GM15510 (cell line): ENCODE results near the gene SERTAD1.

ENCODE experiments used
- POLR2A ChIP-seq: IDR thresholded peaks from 3 replicates; pipeline ENCODE4 v1.6.1; 2011; ENCODE audit warnings: borderline replicate concordance; ENCODE audit not compliant: insufficient read length; ENCODE audit errors: extremely low read depth

The SERTAD1 gene

GRCh38 chr19:40397568-40397906, 28.3 kb downstream of the SERTAD1 start:
- TF ChIP-seq POLR2A: no peak

DNA sequence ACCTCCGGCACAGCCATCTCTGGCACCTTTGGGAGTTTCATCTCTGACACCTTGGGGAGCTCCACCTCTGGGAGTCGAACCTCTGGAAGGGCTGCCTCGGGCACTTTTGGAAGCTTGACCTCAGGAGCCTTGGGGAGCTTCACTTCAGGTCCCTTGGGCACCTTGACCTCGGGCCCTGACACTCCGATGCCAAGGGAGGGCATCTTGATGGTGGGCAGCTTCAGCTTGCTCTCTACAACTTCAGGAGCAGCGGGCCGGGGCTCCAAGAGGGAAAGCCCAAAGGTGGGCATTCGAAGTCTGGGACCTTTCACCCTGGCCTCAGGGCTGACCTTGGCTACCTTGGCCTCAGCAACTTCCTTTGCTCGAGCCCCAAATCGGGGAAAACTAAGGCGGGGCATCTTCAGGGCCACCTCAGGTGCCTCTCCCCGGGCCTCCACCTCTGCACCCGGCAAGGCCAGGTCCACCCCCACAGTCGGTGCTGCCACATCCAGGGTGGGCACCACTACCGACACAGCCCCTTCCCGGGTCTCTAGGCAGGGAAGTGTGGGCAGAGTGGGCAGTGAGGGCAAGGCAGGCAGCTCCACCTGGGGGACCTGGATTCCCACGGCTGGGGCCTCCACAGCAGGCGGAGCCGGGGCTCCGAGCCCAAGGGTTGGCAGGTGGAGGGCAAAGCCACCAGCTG, 28.8 kb downstream of the SERTAD1 start:
- no peak for TF ChIP-seq POLR2A

DNA sequence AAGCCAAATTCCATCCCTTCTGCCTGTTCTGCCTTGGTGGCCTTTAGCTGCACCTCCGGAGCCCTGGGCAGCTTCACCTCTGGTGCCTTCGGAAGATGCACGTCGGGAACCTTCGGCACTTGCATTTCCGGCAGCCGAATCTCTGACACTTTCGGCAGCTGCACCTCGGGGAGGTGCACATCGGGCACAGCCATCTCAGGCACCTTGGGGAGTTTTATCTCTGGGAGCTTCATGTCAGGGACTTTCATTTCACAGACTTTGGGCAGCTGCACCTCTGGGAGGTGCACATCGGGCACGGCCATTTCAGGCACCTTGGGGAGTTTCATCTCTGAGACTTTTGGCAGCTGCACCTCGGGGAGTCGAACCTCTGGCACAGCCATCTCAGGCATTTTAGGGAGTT, 29.8 kb downstream of the SERTAD1 start:
- TF ChIP-seq POLR2A: no peak

GRCh38 chr19:40394816-40395210, 31.0 kb downstream of the SERTAD1 start:
- no peak for TF ChIP-seq POLR2A

- no peak for TF ChIP-seq POLR2A
Observed at GRCh38 chr19:40393894-40394815, 31.6 kb downstream of the SERTAD1 start.

- no peak for TF ChIP-seq POLR2A
Observed at GRCh38 chr19:40392894-40393517, 32.8 kb downstream of the SERTAD1 start.

GRCh38 chr19:40392123-40392522, 33.7 kb downstream of the SERTAD1 start:
- TF ChIP-seq POLR2A: no peak

- TF ChIP-seq POLR2A: no peak
Observed at GRCh38 chr19:40390084-40390742, 35.6 kb downstream of the SERTAD1 start, which contains the start of gene HIPK4. TSS of gene HIPK4 (minus strand) at chr19:40390181. CDS start at chr19:40389902, 279 bp downstream.

- no peak for TF ChIP-seq POLR2A
Observed at GRCh38 chr19:40389404-40390083, 36.2 kb downstream of the SERTAD1 start.

DNA sequence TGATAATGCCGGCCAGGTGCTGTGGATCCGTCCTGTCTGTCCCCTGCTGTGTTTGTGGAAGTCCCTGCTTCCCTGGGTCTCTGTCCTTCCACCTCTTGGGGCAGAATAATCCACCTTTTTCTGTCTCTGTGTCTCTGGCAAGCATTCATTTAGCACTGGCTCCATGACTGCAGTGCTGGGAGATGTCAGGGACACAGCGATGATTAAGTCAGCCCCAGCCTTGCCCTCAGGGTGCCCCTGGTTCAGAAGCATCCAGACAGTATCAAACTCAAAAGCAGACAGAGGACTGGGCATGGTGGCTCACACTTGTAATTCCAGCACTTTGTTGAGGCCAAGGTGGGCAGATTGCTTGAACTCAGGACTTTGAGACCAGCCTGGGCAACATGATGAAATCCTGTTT, 37.3 kb downstream of the SERTAD1 start:
- TF ChIP-seq POLR2A: no peak

DNA sequence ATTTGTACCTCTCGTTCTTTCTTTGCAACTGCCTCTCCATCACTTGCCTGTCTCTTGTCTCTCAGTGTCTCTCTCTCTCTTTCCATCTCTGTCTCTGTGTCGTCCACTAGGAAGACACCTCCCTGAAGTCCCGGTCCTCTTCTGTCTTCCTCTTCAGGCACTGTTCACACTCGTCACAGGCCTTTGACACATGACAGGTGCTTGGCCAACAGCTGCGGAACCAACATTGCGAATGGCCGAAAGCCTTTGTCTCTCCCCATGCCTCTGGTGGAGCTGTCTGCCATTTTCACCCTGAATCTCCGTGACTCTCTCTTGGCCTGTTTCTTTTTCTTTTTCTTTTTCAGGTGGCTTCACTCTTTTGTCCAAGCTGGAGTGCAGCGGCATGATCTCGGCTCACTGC, 38.6 kb downstream of the SERTAD1 start:
- no peak for TF ChIP-seq POLR2A

DNA sequence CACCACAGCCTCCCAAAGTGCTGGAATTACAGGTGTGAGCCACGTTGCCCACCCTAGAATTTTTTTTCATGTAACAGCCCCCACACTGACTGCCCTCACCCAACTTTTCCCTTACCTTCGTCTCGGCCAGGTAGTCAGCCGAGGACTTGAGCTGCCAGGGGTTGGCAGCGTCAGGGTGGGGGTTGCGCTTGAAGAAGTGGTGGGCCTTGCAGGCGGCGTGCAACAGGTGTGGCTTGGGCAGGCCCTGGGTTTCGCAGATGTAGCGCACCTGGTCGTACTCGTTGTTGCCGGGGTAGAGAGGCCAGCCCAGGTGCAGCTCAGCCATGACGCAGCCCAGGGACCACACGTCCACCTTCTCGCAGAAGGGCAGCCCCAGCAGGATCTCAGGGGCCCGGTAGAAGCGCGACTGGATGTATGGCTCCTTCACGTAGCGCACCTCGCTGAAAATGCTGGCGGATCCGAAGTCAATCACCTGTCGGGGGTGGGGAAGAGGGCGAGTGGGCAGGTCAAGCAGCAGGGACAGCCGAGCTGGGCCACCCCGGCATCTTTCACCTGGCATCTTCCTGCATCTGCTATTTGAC, 42.0 kb downstream of the SERTAD1 start:
- no peak for TF ChIP-seq POLR2A

- no peak for TF ChIP-seq POLR2A
Observed at GRCh38 chr19:40381321-40381720, 44.5 kb downstream of the SERTAD1 start.
